HG02943 (cell line): Measurements from ENCODE around the gene AOAH.

Experiments used
- ATAC-seq: cut with Tn5 transposase; IDR thresholded peaks from one replicate; pipeline ENCODE4 v1.9.1; 2021; ENCODE audit warnings: mild to moderate bottlenecking, low read depth, moderate library complexity; ENCODE audit not compliant: unreplicated experiment

AOAH gene

GRCh38 chr7:36605261-36606051, 118.8 kb downstream of the AOAH start:
- no peak for ATAC-seq

GRCh38 chr7:36604806-36605205, 119.5 kb downstream of the AOAH start:
- no peak for ATAC-seq

GRCh38 chr7:36602934-36603887, 121.1 kb downstream of the AOAH start:
- no peak for ATAC-seq

GRCh38 chr7:36602511-36602910, 121.8 kb downstream of the AOAH start:
- no peak for ATAC-seq

- ATAC-seq, result no peak
These were observed 122.7 kb downstream of the AOAH start for GRCh38 chr7:36601601-36602000.

- ATAC-seq, result no peak
These were observed 123.3 kb downstream of the AOAH start for GRCh38 chr7:36600869-36601530.

- no peak for ATAC-seq
These were observed 124.0 kb downstream of the AOAH start for GRCh38 chr7:36600314-36600682.

GRCh38 chr7:36599645-36600313, 124.5 kb downstream of the AOAH start:
- ATAC-seq, result no peak

- no peak for ATAC-seq
These were observed 126.1 kb downstream of the AOAH start for GRCh38 chr7:36598054-36598674.

- no peak for ATAC-seq
These were observed 127.1 kb downstream of the AOAH start for GRCh38 chr7:36597090-36597773.

GRCh38 chr7:36594445-36594844, 129.8 kb downstream of the AOAH start:
- no peak for ATAC-seq

- ATAC-seq, result no peak
These were observed 132.7 kb downstream of the AOAH start for GRCh38 chr7:36591636-36592035.

- ATAC-seq, result no peak
These were observed 134.9 kb downstream of the AOAH start for GRCh38 chr7:36589391-36589790.

GRCh38 chr7:36583318-36583717, 141.0 kb downstream of the AOAH start:
- no peak for ATAC-seq

- ATAC-seq, result no peak
These were observed 148.5 kb downstream of the AOAH start for GRCh38 chr7:36575832-36576231.

- no peak for ATAC-seq
These were observed 151.2 kb downstream of the AOAH start for GRCh38 chr7:36573066-36573465.

GRCh38 chr7:36571190-36571560, 153.1 kb downstream of the AOAH start:
- no peak for ATAC-seq

GRCh38 chr7:36570528-36571189, 153.6 kb downstream of the AOAH start:
- ATAC-seq, result no peak

GRCh38 chr7:36568452-36568849, 155.8 kb downstream of the AOAH start:
- no peak for ATAC-seq
